GM18526 (cell line): ENCODE data around the gene GRAMD4.

Experiments used
- POLR2A ChIP-seq: IDR thresholded peaks from 3 replicates; pipeline ENCODE4 v1.6.1; 2011; ENCODE audit not compliant: insufficient read length; ENCODE audit errors: extremely low read depth

The GRAMD4 gene

DNA sequence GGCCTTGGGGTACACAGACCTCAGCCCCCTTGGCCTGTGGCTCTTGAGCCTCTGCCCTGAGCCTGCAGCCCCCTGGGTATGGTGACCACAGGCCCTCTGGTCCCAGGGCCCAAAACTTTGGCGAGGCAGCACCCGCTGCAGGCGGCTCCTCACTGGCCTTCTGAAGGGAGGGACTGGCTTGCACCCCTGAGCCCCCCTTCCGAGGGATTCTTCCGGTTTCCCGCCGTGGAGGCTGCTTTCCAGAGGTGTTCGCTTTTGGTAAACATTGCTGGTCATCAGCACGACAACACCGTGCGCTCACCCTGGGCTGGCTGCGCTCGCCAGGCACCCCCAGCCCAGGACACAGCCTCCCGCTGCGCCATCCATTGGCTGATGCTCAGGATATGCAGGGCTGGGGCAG is 42.0 kb downstream of the GRAMD4 start:
- TF ChIP-seq POLR2A: no peak

DNA sequence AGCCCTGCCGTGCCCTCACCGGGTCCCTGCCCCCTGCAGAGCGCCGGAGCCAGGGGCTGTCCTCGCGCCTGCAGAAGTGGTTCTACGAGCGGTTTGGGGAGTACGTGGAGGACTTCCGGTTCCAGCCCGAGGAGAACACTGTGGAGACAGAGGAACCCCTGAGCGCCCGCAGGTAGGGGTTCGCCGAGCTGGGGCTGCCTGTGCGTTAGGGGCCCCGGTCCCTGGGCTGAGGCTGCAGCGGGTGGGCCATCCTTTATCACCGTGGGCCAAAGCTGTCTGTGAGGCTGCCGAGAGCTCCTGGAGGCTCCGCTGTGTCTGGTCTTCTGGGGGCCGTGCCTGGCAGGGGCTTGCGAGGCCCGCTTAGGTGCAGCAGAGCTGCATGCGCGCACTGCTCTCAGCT is 42.8 kb downstream of the GRAMD4 start:
- no peak for TF ChIP-seq POLR2A

DNA sequence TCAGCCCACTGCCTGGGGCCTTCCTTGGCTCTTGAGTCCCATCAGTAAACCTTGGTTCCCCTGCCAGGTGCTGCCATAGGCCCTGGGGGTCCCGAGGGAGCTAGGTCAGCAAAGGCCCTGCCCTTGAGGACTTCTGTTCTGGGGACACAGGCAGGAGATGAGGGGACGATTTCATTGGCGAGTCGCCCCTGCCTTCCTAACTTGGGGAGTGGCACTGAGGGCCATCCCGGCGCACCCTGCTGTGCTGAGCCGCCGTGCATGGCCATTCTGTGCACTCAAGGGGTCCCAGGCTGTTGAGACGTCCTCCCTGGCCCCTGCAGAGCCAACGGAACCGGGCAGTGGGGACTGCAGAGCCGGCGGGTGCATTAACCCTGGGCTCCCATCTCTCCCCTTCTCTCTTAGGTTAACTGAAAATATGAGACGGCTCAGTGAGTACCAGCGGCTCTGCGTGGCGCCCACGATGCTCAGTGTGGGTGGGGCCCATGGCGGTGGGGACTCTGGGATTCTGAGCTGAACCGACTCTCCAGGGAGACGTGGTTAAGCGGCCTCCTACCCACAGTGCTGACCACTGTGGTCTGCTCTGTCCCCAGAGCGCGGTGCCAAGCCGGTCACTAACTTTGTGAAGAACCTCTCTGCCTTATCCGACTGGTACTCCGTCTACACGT is 43.4 kb downstream of the GRAMD4 start:
- no peak for TF ChIP-seq POLR2A

DNA sequence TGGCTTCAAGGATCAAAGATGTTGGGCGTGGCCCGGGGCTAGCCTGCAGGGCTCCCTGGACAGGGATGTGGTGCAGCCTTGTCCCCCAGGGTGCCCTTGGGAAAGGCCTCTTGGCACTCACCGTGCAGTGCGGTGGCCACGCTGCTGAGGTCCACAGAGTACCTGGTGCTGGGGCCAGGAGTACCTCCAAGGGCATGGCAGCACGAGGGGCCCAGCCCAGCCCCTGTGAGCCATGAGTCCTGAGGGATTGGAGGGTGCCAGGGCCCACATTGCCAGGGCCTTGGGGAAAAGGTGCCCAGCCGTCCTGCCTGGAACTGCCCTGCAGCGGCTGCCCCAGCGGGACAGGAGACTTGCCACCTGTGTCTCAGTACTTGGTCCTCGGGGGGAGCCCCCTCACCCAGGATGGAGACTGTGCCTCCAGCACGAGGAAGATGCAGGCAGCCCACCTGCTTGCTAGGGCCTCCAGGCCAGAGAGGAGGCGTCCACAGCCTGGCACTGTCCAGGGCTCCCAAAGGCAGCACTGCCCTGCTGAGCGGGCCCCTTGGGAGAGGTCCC is 44.2 kb downstream of the GRAMD4 start:
- TF ChIP-seq POLR2A: no peak

DNA sequence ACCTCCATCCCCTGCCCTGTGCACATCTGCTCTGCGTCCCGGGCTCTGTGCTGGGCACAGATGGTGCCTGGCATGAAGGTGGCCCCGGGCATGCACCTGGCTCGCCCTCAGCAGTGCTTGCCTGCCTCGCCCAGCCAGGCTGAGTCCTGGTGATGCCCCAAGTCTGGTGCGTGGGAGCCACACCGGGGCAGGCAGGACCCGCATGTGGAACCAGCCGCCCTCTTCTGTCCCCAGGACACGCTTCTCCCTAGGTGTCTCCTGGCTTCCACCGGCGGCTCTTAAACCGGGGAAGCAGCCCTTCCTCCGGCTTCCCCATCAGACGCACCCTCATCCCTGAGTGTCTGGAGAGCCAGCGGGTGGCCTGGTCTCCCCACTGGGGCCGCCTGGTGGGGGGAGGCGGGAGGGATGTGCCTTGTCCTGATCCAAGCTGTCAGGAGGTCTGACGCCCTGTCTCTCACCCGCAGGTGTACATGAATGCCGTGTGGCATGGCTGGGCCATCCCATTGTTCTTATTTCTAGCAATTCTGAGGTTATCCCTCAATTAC is 45.0 kb downstream of the GRAMD4 start:
- TF ChIP-seq POLR2A: no peak

DNA sequence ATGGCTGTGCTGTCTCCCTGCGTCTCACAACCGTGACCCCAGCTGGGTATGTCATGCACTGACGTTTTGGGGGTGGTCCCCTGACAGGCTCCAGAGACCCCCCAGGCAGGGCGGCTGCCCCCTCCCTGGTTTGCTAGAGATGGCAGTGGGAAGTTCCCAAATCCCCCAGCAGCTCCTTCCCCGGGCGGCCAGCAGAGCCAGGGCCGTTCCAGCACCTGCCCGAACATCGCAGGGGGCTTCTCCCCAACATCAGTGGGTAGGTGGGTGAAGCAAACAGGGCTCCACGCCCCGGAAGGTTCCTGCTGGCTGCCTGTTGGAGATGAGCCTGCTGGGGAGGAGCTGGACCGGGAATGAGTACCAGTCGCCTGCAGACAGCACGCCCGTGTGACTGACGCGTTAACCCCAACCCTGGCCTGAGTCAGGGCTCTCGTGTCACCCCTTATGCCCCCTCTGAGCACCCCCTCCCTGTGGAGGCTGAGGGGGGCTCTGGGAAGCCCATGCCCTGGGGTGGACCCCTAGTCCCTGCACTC is 45.6 kb downstream of the GRAMD4 start:
- TF ChIP-seq POLR2A: no peak

DNA sequence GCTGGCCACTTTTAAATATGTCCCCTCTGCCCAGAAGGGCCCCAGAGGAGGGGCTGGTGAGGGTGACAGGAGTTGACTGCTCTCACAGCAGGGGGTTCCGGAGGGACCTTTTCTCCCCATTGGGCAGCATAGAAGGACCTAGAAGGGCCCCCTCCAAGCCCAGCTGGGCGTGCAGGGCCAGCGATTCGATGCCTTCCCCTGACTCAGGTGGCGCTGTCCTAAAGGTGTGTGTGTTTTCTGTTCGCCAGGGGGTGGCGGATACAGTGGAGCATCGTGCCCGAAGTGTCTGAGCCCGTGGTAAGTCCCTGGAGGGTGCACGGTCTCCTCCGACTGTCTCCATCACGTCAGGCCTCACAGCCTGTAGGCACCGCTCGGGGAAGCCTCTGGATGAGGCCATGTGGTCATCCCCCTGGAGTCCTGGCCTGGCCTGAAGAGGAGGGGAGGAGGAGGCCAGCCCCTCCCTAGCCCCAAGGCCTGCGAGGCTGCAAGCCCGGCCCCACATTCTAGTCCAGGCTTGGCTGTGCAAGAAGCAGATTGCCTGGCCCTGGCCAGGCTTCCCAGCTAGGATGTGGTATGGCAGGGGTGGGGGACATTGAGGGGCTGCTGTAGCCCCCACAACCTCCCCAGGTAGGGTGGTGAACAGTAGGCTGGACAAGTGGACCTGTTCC is 46.5 kb downstream of the GRAMD4 start:
- no peak for TF ChIP-seq POLR2A

DNA sequence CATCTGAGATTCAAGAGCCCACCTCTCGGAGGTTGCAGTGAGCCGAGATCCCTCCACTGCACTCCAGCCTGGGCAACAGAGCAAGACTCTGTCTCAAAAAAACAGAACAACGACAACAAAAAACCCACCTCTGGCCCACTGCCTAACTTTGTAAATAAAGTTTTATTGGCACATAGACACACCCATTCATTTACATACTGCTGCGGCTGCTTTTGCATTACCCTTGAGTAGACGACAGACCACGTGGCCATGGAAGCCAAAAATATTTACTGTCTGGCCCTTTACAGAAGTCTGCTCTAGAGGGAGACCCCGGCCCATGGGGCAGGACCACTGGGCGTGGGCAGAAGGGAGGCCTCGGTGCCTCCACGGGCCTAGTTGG is 47.0 kb downstream of the GRAMD4 start:
- no peak for TF ChIP-seq POLR2A

DNA sequence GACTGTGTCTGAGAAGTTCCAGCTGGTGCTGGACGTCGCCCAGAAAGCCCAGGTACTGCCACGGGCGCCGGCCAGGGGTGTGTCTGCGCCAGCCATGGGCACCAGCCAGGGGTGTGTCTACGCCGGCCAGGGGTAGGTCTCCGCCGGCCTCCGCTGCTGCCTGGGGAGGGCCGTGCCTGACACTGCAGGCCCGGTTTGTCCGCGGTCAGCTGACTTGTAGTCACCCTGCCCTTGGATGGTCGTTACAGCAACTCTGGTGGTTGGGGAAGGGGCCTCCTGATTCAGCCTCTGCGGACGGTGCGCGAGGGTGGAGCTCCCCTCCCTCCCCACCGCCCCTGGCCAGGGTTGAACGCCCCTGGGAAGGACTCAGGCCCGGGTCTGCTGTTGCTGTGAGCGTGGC is 47.9 kb downstream of the GRAMD4 start:
- TF ChIP-seq POLR2A: no peak

DNA sequence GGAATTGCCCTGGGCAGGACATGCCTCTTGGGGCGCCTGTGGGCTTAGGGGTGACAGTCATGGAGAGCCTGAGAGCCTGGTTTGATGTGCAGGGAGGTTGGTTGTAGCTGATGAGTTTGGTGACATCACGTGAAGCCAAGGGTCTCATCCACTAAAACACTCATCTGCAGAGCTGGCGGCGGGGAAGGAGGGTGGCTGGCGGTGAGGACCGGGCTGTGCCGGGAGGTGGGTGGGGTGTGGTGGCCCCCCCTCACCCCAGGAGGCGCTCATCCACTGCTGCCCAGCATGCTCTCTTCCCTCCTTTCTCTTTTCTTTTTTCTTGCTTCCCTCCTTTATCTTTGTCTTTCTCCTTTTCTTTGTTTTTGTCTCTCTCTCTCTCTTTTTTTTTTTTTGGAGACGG is 49.0 kb downstream of the GRAMD4 start:
- TF ChIP-seq POLR2A: no peak

DNA sequence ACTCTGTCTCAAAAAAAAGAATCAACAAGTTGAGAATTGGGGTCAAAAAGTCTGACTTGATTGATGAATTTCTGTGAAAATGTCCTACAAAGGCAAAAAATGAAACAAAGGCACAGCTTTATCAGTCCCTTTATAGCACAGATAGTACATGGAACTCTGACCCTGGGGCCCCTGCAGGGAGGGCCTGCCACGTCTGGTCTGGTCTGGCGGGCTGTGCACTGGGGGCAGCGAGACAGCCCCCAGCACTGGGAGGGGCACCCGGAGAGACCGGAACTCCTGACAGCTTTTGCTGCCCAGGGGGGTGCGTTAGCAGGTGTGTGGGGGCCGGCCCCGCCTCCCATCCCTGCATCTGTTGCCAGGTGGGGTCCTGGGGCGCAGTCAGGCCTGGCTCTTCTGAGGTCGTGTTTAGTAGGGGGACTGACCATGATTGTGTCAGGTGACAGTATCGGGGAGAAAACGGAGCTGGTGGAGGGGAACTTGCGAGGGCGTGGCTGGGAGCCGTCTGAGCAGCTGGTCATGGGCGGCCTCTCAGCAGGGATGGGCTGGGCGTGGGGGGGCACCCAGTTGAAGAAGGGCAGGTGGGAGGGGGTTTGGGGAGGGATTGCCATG is 51.7 kb downstream of the GRAMD4 start:
- no peak for TF ChIP-seq POLR2A

DNA sequence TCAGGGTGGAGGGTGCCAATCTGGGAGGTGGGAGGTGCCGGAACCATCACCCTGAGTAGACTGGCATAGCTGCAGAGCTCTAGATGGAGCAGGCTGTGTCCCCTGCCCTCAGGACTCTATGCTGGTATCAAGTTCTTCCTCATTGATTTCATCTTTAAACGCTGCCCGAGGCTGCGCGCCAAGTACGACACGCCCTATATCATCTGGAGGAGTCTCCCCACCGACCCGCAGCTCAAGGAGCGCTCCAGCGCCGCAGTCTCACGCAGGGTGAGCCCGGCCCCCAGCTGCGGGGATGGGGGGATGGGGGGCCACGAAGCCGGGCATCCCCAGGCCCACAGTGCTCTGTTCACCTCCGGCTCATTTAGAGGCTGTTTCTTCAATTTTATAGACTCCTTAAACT is 52.5 kb downstream of the GRAMD4 start:
- TF ChIP-seq POLR2A: no peak

DNA sequence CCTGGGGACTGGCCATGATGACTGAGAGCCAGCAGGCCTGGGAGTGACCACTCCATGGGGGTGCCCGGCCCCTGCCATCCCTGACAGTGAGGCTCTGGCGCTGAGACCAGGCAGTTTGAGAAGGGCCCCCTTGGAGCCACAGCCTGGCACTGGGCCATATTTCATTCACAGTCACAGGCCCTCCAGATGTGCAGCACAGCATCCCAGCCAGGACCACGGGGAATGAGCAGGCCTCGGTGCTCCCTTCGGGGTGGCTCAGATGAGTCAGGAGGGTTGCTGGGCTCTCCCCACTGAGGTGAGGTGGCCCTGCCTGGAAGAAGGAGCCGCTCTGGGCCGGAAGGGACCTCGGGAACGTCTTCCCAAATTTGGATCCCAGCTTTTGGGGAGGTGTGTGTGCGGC is 53.0 kb downstream of the GRAMD4 start:
- no peak for TF ChIP-seq POLR2A

DNA sequence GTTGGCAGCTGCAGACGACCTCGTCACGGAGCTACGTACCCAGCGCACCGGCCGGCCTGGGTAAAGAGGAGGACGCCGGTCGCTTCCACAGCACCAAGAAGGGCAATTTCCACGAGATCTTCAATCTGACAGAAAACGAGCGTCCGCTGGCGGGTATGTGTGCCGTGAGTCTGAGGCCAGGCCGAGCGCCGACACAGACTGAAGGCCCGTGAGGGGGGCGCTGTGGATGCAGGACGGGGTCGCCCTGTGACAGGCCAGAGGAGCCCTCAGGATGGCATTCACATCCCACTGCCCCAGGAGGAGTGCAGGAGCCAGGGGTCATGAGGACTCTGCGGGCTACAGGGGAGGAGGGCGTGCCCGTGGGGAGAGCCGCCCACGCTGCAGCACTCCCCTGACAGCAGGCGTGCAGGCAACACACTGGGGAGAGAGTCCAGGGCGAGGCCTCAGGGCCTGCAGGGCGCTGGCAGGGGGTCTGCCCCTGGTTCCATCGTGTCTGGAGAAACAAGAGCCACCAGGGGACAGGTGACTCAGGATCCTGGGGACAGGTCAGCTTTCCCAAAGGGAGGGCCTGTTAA is 53.6 kb downstream of the GRAMD4 start:
- no peak for TF ChIP-seq POLR2A

DNA sequence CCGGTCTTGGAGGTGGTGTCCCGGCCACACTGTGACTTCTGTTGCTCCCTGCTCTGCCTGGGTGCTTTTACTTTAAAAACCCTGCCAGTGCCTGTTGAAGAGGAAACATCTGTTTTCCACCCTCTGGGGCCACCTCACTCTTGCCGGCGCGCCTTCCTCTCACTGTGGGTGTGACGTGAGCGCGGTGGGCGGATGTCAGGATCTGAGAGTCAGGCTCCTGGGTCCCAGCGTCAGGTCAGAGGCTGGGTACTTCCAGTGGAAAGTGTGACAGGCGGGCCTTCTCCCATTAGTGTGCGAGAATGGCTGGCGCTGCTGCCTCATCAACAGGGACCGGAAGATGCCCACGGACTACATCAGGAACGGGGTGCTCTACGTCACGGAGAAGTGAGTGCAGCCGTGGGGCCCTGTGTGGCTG is 54.2 kb downstream of the GRAMD4 start:
- TF ChIP-seq POLR2A: no peak
